ENCODE measurements around the gene OR51G2.
"Not testable (repeated sequence)": the region's sequence is repeated elsewhere in the genome, so short reads cannot be mapped to it uniquely, and the experiment has no call there.

The OR51G2 gene, protein sequence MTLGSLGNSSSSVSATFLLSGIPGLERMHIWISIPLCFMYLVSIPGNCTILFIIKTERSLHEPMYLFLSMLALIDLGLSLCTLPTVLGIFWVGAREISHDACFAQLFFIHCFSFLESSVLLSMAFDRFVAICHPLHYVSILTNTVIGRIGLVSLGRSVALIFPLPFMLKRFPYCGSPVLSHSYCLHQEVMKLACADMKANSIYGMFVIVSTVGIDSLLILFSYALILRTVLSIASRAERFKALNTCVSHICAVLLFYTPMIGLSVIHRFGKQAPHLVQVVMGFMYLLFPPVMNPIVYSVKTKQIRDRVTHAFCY

DNA sequence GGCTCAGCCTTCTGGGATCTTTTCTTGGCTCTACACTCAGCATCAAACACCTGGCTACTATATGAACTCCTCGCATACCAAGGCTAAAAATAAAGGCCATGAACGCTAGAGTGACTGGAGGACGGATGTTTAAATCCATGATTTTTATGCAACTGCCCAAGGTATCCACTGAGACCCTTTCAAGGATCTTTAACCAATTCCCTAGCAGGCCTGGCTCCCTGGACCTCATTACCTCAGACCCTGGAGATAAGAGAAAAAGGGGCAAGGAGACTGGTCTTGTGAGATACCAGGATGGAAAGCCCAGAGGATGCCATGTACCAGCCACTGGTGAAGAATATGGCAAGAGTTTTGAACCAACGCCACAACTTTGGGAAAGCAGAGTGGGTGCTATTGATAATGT, at the start of gene OR51G2:
OR51G2 (minus strand) TSS at position 101 of the 400 bp plus-strand sequence. CDS start 3,687 bp downstream, outside the sequence.
- DNase-seq: no peak

DNA sequence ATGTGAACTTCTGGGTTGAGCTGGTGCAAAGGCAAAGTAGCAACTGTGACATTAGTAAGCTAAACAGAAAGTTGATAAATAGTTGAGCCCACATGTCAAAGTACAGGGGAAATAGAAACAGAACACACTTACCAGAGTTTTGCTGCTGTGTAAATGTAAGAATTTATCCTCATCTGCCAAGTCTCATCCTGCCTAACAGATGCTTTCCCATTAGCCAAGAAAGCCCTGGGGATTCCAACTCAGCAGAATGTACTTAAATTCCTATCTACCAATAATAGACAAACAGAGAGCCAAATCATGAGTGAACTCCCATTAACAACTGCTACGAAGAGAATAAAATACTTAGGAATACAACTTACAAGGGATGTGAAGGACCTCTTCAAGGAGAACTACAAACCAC, 43.7 kb upstream of the OR51G2 start:
- DNase-seq: no peak

DNA sequence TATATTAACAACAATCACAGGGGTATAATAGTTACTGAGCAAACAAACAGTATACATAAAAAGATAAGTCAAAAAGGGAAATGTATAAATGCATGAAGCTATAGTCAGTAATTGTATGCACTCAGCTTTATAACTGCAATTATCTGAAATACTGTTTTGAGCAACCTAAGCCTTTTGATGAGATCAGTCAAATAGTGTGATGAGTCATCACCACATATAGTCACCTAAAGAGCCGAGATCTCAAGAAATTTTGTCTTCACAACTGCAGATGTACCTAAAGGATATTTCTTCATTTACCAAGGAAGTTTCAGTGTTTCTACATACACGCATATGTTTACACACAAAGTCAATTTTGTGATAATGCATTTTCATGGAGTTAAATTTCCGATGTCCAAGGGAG, 41.7 kb upstream of the OR51G2 start:
- DNase-seq: no peak

DNA sequence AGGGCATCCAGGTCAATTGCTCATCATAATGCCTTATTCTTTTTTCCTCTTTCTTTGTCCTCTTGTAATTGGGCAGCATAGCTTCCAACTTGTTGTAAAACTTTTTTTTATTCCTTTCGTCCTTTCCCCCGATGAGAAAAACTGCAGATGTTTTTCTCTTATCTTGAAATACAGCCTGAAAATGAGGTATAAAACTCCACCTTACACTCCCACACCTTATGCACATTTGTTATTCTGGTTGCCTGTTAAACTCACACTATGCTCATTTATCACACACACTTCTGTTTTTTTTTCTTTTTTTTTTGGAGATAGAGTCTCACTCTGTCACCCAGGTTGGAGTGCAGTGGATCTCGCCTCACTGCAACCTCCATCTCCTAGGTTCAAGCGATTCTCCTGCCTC, 38.2 kb upstream of the OR51G2 start:
- no peak for DNase-seq

DNA sequence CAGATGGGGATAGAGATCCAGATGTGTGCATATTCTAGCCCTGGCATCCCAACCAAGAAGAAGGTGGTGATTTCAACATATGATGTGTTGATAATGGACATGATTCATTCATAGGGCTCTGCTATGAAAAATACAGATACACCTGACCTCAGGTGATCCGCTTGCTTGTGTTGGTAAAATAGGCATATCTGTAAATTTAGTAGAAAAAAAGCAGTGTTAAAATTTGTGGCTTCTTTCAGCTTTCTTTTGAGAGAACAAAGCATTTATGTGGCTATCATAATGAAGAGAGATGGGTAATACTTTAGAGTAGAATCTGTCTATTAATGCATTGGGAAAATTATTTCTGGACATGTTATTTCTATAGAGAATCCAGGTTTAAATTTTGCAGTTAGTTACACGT, 36.5 kb upstream of the OR51G2 start, which contains the start of gene OR51A2:
OR51A2 (minus strand) TSS at position 101 of the 400 bp plus-strand sequence; CDS start at position 101, 0 bp downstream.
- DNase-seq: not testable (repeated sequence)

DNA sequence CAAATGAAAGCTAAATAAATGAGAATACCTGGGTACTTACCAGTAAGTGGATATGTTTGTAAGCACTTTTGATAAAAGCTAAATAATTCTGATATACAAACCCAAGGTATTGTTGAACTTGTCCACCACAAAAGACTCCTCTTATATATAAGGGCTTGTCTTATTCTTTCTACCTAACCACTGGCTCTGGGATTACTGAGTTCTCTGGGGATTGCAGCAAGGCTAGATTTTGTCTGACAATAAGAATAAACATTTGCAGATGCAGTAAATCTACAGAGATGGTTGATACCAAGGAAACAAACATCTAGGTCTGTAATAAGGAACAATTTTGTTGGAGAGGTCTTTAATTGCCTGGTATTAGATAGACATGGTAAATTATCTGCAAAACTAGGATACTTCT, 28.4 kb upstream of the OR51G2 start, which contains the start of gene OR51A4:
OR51A4 (minus strand) TSS at position 101 of the 400 bp plus-strand sequence. CDS start 505 bp downstream, outside the sequence.
- DNase-seq: no peak

DNA sequence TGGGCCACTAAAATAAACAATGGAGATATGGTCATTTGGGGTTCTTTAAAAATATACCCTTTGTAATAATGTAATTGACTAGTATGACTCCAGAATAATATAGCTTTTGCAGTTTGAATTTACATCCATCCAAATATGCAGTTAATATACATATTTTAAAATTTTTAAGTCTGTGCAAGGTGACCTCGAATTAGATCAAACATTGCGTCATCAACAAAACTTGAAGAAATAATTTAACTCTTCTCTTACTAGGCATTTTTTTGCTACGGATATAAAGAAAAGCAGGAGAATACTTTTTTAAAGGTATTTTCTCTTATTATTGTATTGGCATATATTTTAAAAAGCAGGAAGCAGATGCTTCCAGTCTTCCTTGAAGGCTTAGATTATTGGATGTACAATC, 17.6 kb upstream of the OR51G2 start:
- DNase-seq: no peak

DNA sequence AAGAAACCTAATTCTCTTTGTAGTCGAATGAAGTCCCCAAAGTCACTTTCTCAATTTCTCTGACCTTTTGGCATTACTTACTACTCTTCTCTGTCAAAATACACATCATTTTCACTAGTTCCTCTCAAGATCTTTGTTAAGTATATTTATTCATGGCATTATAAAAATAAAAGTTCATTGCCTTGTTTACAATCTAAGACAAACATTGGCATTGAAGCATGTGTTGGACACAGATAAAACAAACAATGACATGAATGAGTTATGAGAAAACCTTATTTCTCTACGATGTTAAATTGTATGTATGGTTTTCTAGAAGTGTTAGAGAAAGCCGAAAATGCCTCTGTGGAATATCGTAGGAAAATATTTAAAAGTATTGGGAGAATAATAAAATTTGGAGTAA, 13.6 kb upstream of the OR51G2 start:
- DNase-seq: no peak

DNA sequence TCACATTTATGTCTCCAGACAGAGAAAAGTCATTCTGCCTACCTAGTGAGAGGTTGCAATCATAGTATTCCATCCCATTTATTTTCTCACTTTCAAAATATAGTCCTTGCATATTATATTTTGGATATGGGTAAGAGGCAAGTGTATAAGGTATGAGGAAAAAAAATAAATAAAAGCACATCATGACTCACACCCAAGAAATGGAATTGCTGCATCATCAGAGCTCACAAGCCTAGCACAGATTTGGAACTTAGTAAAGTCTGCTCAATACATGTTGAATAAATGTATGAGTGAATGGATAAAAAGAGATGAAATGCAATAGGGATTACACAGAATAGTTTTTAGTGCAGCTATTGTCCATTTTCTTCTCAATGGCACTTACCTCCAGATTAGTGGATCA, 7.5 kb upstream of the OR51G2 start:
- DNase-seq: no peak

DNA sequence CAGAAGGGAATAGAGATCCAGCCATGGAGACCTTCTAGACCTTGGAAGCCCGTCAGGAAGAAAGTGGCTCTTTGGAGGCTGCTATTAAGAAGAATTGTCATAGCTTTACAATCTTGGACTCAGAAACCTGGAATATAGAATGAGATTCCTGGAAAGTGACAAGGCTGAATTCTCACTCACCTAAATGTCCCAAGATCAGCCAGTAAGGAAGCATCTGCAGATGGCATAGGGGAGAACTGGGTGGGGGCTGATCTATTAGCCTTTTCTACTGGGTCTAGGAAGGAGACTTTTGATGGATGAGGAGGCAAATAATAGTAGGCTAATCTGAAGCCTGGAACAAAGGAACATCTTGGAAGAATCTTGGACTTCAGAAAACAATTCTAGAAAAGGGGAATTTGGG, 5.1 kb upstream of the OR51G2 start, which contains the start of gene OR51G1:
OR51G1 (minus strand) TSS at position 101 of the 400 bp plus-strand sequence; CDS start at position 101, 0 bp downstream.
- DNase-seq: no peak

DNA sequence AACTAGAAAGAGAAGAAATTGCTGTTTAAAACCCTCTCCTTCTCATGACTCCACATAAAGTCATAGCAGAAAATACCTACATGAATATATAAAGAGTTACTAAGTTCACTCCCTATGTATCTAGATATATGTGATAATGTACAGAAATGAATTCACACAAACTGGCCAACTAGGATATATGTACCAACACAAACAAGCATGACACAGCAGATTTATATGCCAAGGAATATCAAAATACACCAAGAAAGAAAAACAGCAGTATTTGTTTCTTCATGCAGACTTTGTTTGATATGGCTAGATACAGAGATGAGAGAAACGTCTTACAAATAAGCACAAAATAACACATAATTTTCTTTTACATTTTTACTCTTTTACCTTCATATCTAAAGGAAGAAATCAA, 3.2 kb upstream of the OR51G2 start:
- DNase-seq: no peak

DNA sequence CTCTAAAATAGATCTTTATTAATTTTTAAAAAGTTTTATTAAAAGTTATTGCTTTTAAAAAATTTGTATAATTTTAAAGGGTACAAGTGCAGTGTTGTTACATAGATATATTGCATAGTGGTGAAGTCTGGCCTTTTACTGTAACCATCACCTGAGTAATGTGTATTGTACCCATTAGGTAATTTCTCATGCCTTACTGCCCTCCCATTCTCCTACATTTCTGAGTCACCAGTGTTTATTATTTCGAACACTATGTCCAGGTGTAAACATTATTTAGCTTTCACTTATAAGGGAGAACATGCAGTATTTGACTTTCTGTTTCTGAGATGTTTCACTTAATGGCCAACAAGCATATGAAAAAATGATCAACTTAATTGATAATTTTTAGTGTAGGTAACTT, 2.6 kb upstream of the OR51G2 start:
- DNase-seq: no peak

DNA sequence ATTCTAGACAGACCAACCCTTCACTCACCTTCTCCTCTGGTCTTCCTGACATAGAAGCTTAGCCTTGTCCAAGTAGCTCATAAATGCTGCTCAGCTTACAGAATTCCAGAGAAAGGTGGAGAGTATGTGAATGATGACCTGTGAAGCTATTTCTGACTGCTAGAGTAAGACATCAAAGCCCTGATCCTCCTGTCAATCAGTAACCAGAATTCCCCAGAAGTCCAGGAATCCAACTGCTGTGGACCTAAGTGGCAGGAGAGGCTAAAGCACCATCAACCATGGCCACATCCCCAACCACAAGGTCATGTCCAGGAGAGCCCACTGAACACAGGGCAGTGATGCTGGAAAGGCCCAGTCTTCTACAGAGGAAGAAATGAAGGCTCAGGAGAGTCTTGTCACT, 2.6 kb downstream of the OR51G2 start:
- DNase-seq: no peak

DNA sequence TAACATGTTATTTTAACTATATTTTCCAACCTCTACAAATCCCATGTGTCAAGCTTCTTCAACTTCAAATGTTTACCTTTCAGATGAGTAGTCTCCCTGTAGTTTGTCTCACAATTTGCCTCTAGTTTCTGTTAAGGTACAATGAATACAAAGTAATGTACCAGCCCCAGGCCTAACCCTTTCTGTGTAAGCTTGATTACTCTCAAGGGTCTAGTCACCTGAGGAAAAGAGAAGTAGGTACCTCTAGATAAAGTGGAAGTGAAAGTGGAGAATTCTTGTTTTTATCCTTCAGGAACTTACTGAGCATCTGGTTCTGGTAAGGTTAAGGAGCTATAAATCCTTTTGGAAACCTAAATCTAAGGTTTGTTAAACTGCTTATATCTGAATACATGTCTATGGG, 15.7 kb downstream of the OR51G2 start, which contains the start of gene OR51A7:
OR51A7 (plus strand) TSS at position 300 of the 400 bp plus-strand sequence. CDS start 3,587 bp downstream, outside the sequence.
- no peak for DNase-seq

DNA sequence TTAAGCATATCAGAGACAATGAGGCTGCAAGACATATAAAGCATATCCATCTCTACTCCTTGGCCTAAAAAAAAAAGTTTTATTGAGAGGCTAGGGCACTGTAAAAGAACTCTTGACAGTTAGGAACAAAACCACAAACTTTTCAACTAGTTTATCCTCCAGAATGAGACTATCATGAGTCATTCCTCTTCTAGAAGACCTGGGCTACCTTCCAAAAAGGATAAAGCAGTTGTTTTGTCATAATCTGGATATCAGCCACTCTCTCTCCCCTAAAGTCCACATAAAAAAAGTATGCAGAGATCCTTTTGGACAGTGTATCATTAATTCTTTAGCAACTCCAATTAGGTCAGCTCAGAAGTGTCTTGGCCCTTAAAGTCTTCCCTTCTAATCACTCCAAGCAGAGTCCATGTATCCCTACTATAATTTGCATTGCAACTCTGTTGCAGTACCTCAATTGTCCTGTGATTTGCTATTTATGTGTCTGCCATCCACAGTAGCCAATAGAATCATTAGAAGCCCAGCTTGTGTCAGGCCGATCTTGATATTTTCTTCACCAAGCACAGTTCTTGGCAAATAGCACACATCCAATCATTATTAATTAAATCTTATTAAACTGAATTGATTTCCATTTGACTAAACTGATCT, 27.0 kb downstream of the OR51G2 start:
- DNase-seq: no peak

DNA sequence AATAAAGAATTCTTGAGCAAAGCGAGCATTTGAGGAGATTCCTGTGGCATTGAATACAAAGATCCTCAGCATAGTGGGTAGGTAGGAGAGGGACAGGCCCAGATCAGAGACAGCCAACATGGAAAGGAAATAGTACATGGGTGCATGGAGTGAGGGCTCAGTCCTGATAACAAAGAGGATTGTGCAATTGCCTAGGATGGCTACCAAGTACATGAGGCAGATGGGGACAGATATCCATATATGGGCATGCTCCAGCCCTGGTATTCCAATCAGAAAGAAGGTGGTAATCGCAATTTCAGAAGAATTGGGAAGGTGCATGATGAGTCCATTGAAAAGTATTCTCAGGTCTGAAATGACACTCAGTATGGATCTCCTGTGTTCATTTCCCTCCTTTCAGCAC, 28.9 kb downstream of the OR51G2 start:
- no peak for DNase-seq

DNA sequence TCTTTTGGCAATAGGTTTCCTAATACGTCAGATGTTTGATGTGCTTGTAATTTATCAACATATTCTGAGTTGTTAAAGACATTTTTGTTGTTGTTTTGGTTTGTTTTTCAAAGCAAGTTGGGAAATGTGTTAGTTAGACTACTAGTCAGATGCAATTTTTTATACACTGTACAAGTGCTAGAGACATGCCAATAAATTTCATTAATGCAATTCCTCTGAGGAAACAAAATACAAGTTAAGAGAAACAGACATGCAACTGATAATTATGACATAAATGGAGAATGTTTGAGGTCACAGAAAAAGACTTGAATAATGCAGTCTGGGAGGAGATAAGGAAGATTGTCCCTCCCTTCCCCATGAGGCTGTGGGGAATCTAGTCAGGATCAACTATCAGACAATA, 31.6 kb downstream of the OR51G2 start:
- DNase-seq: no peak

DNA sequence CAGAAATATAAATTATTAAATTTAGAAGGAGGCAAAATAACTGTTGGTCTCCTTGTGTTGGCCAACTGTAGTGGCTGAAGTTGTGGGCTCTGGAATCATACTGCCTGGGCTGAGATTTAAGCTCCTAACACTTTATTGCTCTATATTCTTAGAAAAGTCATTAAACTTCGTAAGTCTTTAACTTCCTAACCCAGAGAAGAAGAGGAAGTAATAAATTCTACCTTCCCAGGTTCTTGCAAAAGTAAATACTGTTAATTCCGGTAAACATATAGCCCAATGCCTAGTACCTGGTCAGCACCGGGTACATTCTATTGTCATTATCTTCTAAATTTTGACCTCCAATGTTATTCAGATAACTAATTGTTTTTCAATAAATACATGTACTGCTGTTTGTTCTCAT, 33.0 kb downstream of the OR51G2 start:
- no peak for DNase-seq

DNA sequence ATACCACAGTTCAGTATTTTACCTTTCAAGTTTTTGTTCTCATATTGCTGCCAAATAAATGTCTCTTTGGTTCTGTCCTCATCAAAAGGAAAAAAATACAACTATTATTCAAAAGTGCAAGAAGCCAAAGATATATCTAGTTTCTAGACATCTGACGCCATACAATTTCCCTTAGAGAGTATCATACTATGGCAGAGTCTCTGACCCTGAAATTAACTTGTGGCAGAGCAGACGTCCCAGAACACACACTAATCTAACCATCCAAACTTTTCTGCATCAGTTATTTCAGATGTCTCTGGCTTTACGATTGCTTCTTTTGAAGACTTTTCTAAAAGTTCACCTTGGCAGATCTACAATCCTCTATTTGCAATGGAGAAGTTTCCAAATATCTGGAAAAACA, 34.8 kb downstream of the OR51G2 start:
- DNase-seq: no peak

DNA sequence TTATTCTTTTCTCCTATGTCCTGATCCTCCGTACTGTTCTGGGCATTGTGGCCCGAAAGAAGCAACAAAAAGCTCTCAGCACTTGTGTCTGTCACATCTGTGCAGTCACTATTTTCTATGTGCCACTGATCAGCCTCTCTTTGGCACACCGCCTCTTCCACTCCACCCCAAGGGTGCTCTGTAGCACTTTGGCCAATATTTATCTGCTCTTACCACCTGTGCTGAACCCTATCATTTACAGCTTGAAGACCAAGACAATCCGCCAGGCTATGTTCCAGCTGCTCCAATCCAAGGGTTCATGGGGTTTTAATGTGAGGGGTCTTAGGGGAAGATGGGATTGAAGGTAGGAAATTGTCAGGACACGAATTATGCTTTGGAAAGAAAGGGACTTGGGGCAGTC, 36.6 kb downstream of the OR51G2 start:
- DNase-seq: no peak

DNA sequence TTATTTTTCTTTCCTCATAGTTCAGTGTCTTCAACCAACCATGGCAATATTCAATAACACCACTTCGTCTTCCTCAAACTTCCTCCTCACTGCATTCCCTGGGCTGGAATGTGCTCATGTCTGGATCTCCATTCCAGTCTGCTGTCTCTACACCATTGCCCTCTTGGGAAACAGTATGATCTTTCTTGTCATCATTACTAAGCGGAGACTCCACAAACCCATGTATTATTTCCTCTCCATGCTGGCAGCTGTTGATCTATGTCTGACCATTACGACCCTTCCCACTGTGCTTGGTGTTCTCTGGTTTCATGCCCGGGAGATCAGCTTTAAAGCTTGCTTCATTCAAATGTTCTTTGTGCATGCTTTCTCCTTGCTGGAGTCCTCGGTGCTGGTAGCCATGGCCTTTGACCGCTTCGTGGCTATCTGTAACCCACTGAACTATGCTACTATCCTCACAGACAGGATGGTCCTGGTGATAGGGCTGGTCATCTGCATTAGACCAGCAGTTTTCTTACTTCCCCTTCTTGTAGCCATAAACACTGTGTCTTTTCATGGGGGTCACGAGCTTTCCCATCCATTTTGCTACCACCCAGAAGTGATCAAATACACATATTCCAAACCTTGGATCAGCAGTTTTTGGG, 37.2 kb downstream of the OR51G2 start, which contains the start of gene OR51T1:
OR51T1 (plus strand) TSS at position 41 of the 641 bp plus-strand sequence; CDS start at position 41, 0 bp downstream.
- DNase-seq: no peak

DNA sequence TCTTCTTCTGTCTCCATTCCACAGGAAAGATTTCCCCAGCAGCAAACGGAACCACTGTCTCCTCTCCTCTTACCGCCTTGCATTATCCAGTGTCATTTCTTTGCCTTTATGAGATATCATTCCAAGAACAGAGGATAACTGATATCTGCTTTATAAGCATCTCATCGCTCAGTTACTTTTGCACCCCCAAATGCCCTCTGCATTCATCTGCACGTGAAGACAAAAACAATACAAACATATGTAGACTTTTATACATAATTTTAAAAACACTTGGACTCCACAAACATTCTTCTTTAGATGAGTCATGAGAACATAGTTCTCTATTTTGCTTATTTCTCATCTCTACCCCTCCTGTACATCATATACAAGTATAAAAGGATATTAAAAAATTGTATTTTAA, 38.0 kb downstream of the OR51G2 start:
- DNase-seq: no peak

Data from amygdala (tissue), 56 donors.